Right forelimb (tissue), 1 donor: ENCODE results near the gene FLRT2.

Source experiments
- DNase-seq: peaks from one replicate; pipeline ENCODE4 v3.0.0-alpha.2; 2018

Gene FLRT2

GRCh38 chr14:85686908-85687307 lies 157.0 kb downstream of the FLRT2 start:
- no peak for DNase-seq

DNA sequence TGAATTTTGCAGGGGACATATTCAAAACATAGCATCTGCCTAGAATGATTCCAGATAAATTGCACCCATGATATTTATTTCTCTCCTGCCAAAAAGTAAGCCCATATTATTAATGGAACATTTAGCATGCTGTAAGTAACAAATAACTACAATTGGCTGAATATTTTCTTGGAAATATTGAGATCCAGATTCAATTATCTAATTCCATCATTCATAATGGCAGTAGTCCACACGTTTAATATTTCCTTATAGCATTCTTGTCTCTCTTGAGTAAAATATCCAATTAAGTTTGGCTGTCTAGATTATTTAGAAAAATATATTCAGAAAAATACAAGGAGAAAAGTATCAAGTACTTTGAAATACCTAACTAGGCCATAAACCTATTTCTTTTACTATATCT lies 157.5 kb downstream of the FLRT2 start:
- DNase-seq, result no peak

GRCh38 chr14:85688006-85688405 lies 158.1 kb downstream of the FLRT2 start:
- DNase-seq, result no peak

GRCh38 chr14:85695300-85695699 lies 165.4 kb downstream of the FLRT2 start:
- DNase-seq, result no peak

GRCh38 chr14:85701116-85701515 lies 171.2 kb downstream of the FLRT2 start:
- DNase-seq, result no peak

DNA sequence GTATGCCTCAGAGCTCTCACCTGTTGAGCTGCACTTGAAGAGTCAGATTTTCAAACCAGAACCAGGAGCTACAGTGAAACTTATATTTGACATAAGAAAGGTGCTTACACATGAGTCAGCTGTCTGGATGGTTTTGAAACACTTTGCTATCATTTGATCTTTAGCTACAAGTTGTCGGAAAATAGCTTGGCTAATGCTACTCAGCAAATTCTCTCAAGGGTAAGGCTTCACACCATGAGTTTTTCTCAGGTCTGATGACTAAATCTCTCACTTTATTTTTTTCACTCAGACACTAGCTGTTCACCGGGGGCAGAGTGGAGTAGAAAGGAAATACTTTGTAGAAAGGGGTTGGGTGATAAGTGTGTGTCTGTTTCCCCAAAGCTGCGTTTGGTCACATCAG lies 171.8 kb downstream of the FLRT2 start:
- DNase-seq, result no peak

DNA sequence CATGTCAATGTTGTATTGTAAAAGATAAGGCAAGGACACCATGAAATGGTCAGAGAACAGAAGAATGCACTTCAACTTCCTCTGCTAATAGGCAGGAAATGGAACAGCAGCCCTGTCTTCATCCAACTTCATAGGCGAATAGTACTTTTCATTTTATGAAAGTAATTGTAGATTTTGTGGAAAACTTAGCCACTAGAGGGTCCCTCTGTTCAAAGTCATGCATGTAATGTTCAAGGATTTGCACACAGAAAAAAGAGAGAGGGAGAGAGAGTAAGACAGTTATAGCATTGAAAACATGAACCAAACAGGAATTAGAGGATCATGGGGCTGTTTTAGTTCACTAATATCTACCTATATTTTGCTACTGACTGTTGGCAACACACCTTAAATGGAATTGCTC lies 172.2 kb downstream of the FLRT2 start:
- no peak for DNase-seq

DNA sequence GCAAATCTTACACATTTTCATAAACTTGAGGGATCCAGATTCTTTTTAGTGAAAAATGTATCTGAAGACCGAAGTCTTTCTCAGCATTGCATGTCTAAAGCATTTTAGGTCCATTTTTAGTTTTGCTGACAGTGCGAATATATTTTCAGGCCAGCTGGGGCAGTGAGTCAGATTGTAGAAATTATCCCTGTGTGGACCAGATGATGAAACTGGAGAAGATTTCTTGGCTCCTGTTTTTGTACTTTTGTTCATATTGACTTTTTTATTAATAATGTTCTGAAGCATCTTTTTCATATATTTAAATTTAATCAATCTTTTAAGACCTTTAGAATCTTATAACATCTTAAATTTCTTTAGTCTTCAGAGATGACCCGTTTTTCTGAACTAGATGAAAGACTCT lies 173.1 kb downstream of the FLRT2 start:
- DNase-seq, result no peak
